HepG2 (cell line): ENCODE data around the gene TMEM255B. TPM values are rescaled to one million over a fixed set of nuclear protein-coding genes. Genes with fewer than 3 reads are reported as not detected.

Experiments used
- ATAC-seq: fragments of 200-7000 bp; cut with Tn5 transposase; 3 replicates; pipeline ENCODE4 v1.9.1; 2020; ENCODE audit warnings: mild to moderate bottlenecking, moderate library complexity
- BruUV-seq: library from RNA; stranded (reverse); fragments of 400-500 nt; replicated peaks from 2 replicates; lab custom pipeline; 2021; lab: Mats Ljungman, UMichigan
- CTCF ChIA-PET: fragments of 300-600 bp; formaldehyde crosslinking; extraction: SDS; loops from one replicate; lab custom pipeline; 2021; ENCODE audit warnings: low total read pairs, inconsistent platforms, low intra/inter-chr PET ratio; lab: Yijun Ruan, JAX
- POLR2A ChIA-PET: fragments of 350-600 bp; sonication (Branson Sonifier 250); formaldehyde crosslinking; loops from one replicate; lab custom pipeline; 2020; ENCODE audit warnings: antibody characterized with exemption, inconsistent platforms; lab: Yijun Ruan, JAX
- DNase-seq: peaks from one replicate; pipeline ENCODE4 v3.0.0-alpha.2; 2015; ENCODE audit warnings: low spot score
- FAIRE-seq: peaks from 3 replicates; lab custom pipeline; 2011; peaks lifted over from hg19 to GRCh38; lab: Jason Lieb, UNC
- H2AFZ ChIP-seq: one replicate; pipeline ENCODE4 v1.6.1; 2011; ENCODE audit warnings: low read length, inconsistent platforms
- H3K27ac ChIP-seq: fragments of 300-600 bp; 3 replicates; pipeline ENCODE4 v1.8.0; 2011; ENCODE audit warnings: mixed run types, mild to moderate bottlenecking, mixed read lengths, low read length, inconsistent platforms; ENCODE audit not compliant: insufficient read depth; ENCODE audit errors: extremely low read length
- H3K27me3 ChIP-seq, 2 experiments: fragments of 200-600 bp in 1 of 2; 2 replicates in 1 of 2; 3 replicates in 1 of 2; pipeline versions ENCODE4 v1.6.0 to v1.8.0; 2011; ENCODE audit warnings: low read length in 2 of 2, mild to moderate bottlenecking in 2 of 2, moderate library complexity in 2 of 2, inconsistent platforms in 1 of 2; ENCODE audit not compliant: insufficient read depth in 2 of 2, control insufficient read depth in 1 of 2
- H3K36me3 ChIP-seq, 2 experiments: fragments of 200-600 bp in 1 of 2; replicated peaks in 1 of 2; 2 replicates in 1 of 2; 3 replicates in 1 of 2; pipeline versions ENCODE4 v1.5.1 to v1.8.0; 2011; ENCODE audit warnings: low read length in 2 of 2, inconsistent platforms in 1 of 2; ENCODE audit not compliant: insufficient read depth in 2 of 2, control insufficient read depth in 1 of 2
- H3K4me1 ChIP-seq: 2 replicates; pipeline ENCODE4 v1.5.1; 2012; ENCODE audit warnings: low read length, inconsistent platforms; ENCODE audit not compliant: insufficient read depth
- H3K4me2 ChIP-seq: 2 replicates; pipeline ENCODE4 v1.6.0; 2011; ENCODE audit warnings: low read depth, low read length, inconsistent platforms
- H3K4me3 ChIP-seq, 3 experiments: fragments of 200-600 bp in 1 of 3; sonication (generic), shearing (Covaris generic) in 1 of 3; replicated peaks in 1 of 3; 2 replicates each; pipeline ENCODE4 v1.5.1; 2011 to 2016; ENCODE audit warnings: low read length in 3 of 3, inconsistent platforms in 2 of 3, low read depth in 2 of 3, mild to moderate bottlenecking in 2 of 3, control low read depth in 1 of 3, mixed read lengths in 1 of 3; ENCODE audit not compliant: insufficient read depth in 1 of 3
- H3K79me2 ChIP-seq: one replicate; pipeline ENCODE4 v1.6.1; 2011; ENCODE audit warnings: low read length, inconsistent platforms; ENCODE audit not compliant: insufficient read depth
- H3K9ac ChIP-seq: 2 replicates; pipeline ENCODE4 v1.6.0; 2011; ENCODE audit warnings: mild to moderate bottlenecking, low read depth, low read length, inconsistent platforms; ENCODE audit not compliant: insufficient read depth
- H3K9me3 ChIP-seq: 2 replicates; pipeline ENCODE4 v1.5.1; 2012; ENCODE audit warnings: mild to moderate bottlenecking, low read length
- H4K20me1 ChIP-seq: 2 replicates; pipeline ENCODE4 v1.6.0; 2011; ENCODE audit warnings: inconsistent platforms, mild to moderate bottlenecking, low read length, moderate library complexity; ENCODE audit not compliant: insufficient read depth
- CBX1 ChIP-seq: IDR thresholded peaks from one replicate; pipeline ENCODE4 v1.6.1; 2016; ENCODE audit warnings: antibody characterized with exemption, low read depth
- CREBL2 ChIP-seq: sonication (generic); formaldehyde crosslinking; IDR thresholded peaks from 2 replicates; pipeline ENCODE4 v1.8.1; 2023; ENCODE audit warnings: missing genetic modification reagents, mild to moderate bottlenecking, borderline replicate concordance
- MTA1 ChIP-seq: sonication (generic); formaldehyde crosslinking; IDR thresholded peaks from 2 replicates; pipeline ENCODE4 v1.4.0; 2020; ENCODE audit warnings: missing genetic modification reagents, mild to moderate bottlenecking, borderline replicate concordance
- RXRB ChIP-seq: IDR thresholded peaks from 2 replicates; pipeline ENCODE4 v1.6.1; 2016; ENCODE audit warnings: borderline replicate concordance, missing genetic modification reagents, missing compliant biosample characterization
- SSRP1 ChIP-seq: IDR thresholded peaks from 2 replicates; pipeline ENCODE4 v1.6.1; 2016; ENCODE audit warnings: control low read depth
- STAG1 ChIP-seq: sonication (generic); formaldehyde crosslinking; IDR thresholded peaks from 2 replicates; pipeline ENCODE4 v1.4.0; 2020; ENCODE audit warnings: missing genetic modification reagents
- ZNF160 ChIP-seq: sonication (generic); formaldehyde crosslinking; IDR thresholded peaks from 2 replicates; pipeline ENCODE4 v1.8.0; 2022; ENCODE audit warnings: mild to moderate bottlenecking, inconsistent platforms, missing genetic modification reagents
- ZNF275 ChIP-seq: sonication (generic); formaldehyde crosslinking; IDR thresholded peaks from 2 replicates; pipeline ENCODE4 v1.8.0; 2022; ENCODE audit warnings: missing genetic modification reagents, mild to moderate bottlenecking, inconsistent platforms, borderline replicate concordance
- ZNF343 ChIP-seq: sonication (generic); formaldehyde crosslinking; IDR thresholded peaks from 2 replicates; pipeline ENCODE4 v1.4.0; 2020; ENCODE audit warnings: mild to moderate bottlenecking, missing genetic modification reagents
- ZNF687 ChIP-seq: sonication (generic); formaldehyde crosslinking; IDR thresholded peaks from 2 replicates; pipeline ENCODE4 v1.5.1; 2020; ENCODE audit warnings: mild to moderate bottlenecking, missing genetic modification reagents, moderate library complexity
- ZNF749 ChIP-seq: sonication (generic); formaldehyde crosslinking; IDR thresholded peaks from 2 replicates; pipeline ENCODE4 v1.8.0; 2022; ENCODE audit warnings: mild to moderate bottlenecking, missing genetic modification reagents, moderate library complexity, borderline replicate concordance
- WGBS: methylation state at CpG from one replicate; pipeline ENCODE4 v1.1.6; 2017; ENCODE audit warnings: low lambda C conversion rate; 5-methylcytosine and 5-hydroxymethylcytosine counted together
- in situ Hi-C: cut with HindIII; loops from 2 replicates; pipeline ENCODE4 v1.10.0; 2017; ENCODE audit warnings: low pct_unique_long_range_greater_than_20kb; ENCODE audit not compliant: extremely low pct_ligation_motif_present
- intact Hi-C: fragments of 100-400 bp; cut with micrococcal nuclease; formaldehyde crosslinking; loops from one replicate; pipeline ENCODE4 v1.10.0; 2022; ENCODE audit not compliant: unreplicated experiment
- polyA plus RNA-seq, 8 experiments: library from polyadenylated mRNA; depleted of rRNA in 3 of 8; stranded (reverse) in 7 of 8; unstranded in 1 of 8; fragments of >200 nt; fragmentation: Illumina TruSeq in 4 of 8; extraction: Trizol in 4 of 8; gene quantifications; 2 replicates each; pipeline versions ENCODE4 v1.2.1 to v1.2.3, GENCODE V29; 2011 to 2016; ENCODE audit warnings: low read depth in 4 of 8, missing spikeins in 1 of 8, mixed read lengths in 1 of 8; ENCODE audit not compliant: insufficient read depth in 1 of 8
- total RNA-seq, 5 experiments: library from RNA; depleted of rRNA; stranded (reverse); fragments of >200 nt; fragmentation: Illumina TruSeq; extraction: Trizol; gene quantifications; 2 replicates each; pipeline ENCODE4 v1.2.3, GENCODE V29; 2016; ENCODE audit warnings: low read depth in 1 of 5

Gene TMEM255B
- total and polyA plus RNA-seq, 2 of the 13 experiments (the other 11 are each of a cell fraction or from before 2014, with no cell fraction given): not detected

- Histone ChIP-seq H3K9ac (no peak overlapping the region), H3K9me3 (no peaks in the 10 kb centered on the region), H3K4me3 (no peak overlapping the region), H3K27ac (no peak overlapping the region), H3K79me2 (no peaks in the 10 kb centered on the region), H3K4me1 (peaks cover 34% of the 10 kb centered on the region), H3K36me3 (no peaks in the 10 kb centered on the region), H2AFZ (no peak overlapping the region), H3K4me2 (no peak overlapping the region), H4K20me1 (no peaks in the 10 kb centered on the region), H3K27me3 (peaks cover 0 to 1% of the 10 kb centered on the region in 2 experiments; a peak in 1 of 5 replicates)
- ATAC-seq (no peak), DNase-seq (no peak), FAIRE-seq (no peak)
- CTCF ChIA-PET: no interaction called here
- 87% methylated on average over 5 of the region's 5 CpGs for WGBS
- intact Hi-C loops (no loop called here), in situ Hi-C loops (no loop called here)
- TF ChIP-seq CBX1: no peak
- TF ChIP-seq ZNF749 (CRISPR knock-in tag): no peak
- no peak for TF ChIP-seq STAG1 (CRISPR knock-in tag)
- no peak for TF ChIP-seq ZNF343 (CRISPR knock-in tag)
- TF ChIP-seq SSRP1: no peak
- TF ChIP-seq ZNF160 (CRISPR knock-in tag): no peak
- TF ChIP-seq CREBL2 (CRISPR knock-in tag): no peak
- no peak for TF ChIP-seq ZNF687 (CRISPR knock-in tag)
- TF ChIP-seq MTA1 (CRISPR knock-in tag): no peak
- TF ChIP-seq RXRB (CRISPR knock-in tag): no peak
- TF ChIP-seq ZNF275 (CRISPR knock-in tag): no peak
- POLR2A ChIA-PET: no interaction called here
- BruUV-seq: no TSS peak
These were observed 21.2 kb upstream of the TMEM255B start for GRCh38 chr13:113737803-113738202.
